Uterus (tissue), 2 donors: Measurements from ENCODE around the gene KCNMA1.

ENCODE experiments used
- POLR2A ChIP-seq, 2 donors: fragments of 450-650 bp; IDR thresholded peaks; one replicate each; pipeline ENCODE4 v1.6.1; 2016; ENCODE audit warnings: antibody characterized with exemption in 2 of 2, mild to moderate bottlenecking in 1 of 2, moderate library complexity in 1 of 2
- TF ChIP-seq, protein P1 (sequence below), 4 experiments: fragments of 200-600 bp in 2 of 4; fragments of 450-650 bp in 2 of 4; sonication (generic) in 2 of 4; IDR thresholded peaks; one replicate each; pipeline ENCODE4 v1.5.1; 2016 to 2019; ENCODE audit warnings: antibody characterized with exemption in 4 of 4, mild to moderate bottlenecking in 2 of 4, moderate library complexity in 1 of 4

DNA sequence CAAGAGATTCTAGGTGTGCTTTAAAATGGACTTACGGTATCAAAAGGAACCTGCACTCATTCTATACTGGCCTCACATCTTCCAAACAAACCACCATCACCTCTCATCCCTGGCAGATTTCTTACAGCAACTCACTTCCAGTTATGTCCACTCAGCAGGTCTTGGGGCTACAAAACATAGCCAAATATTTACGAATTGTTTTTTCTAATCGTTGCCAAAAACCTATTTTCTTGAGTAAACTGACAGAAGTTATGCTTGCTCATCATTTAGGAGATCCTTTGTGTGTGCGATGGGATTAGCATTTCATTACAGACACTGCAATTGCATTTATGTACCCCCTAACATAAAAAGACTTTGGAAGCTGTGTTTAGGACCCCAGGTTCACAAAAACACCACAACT lies 2.7 kb downstream of the KCNMA1 start:
- TF ChIP-seq, protein P1, sequence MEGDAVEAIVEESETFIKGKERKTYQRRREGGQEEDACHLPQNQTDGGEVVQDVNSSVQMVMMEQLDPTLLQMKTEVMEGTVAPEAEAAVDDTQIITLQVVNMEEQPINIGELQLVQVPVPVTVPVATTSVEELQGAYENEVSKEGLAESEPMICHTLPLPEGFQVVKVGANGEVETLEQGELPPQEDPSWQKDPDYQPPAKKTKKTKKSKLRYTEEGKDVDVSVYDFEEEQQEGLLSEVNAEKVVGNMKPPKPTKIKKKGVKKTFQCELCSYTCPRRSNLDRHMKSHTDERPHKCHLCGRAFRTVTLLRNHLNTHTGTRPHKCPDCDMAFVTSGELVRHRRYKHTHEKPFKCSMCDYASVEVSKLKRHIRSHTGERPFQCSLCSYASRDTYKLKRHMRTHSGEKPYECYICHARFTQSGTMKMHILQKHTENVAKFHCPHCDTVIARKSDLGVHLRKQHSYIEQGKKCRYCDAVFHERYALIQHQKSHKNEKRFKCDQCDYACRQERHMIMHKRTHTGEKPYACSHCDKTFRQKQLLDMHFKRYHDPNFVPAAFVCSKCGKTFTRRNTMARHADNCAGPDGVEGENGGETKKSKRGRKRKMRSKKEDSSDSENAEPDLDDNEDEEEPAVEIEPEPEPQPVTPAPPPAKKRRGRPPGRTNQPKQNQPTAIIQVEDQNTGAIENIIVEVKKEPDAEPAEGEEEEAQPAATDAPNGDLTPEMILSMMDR (IDR thresholded peaks at IDR 0.05) = no peak
- no peak for TF ChIP-seq POLR2A (IDR thresholded peaks at IDR 0.05)
